Left lung (tissue), 10 donors: ENCODE measurements around the gene ATXN7. TPM values are rescaled to one million over a fixed set of nuclear protein-coding genes. Genes with fewer than 3 reads are reported as not detected.

Experiments used
- ATAC-seq: fragments of 200-7000 bp; cut with Tn5 transposase; one replicate; pipeline ENCODE4 v1.9.1; 2020; ENCODE audit warnings: moderate library complexity
- DNase-seq, 4 donors: peaks; one replicate each; pipeline ENCODE4 v3.0.0-alpha.2; 2013 to 2020
- H3K27ac ChIP-seq, 2 donors: fragments of 200-600 bp; sonication (generic) in 1 of 2; one replicate each; pipeline versions ENCODE4 v1.5.0 to v1.8.0; 2020 to 2021
- H3K27me3 ChIP-seq, 2 donors: fragments of 200-600 bp; sonication (generic) in 1 of 2; one replicate each; pipeline versions ENCODE4 v1.5.0 to v1.8.0; 2020 to 2021
- H3K36me3 ChIP-seq, 2 donors: fragments of 200-600 bp; sonication (generic) in 1 of 2; one replicate each; pipeline versions ENCODE4 v1.5.0 to v1.8.0; 2020 to 2021
- H3K4me1 ChIP-seq, 2 donors: fragments of 200-600 bp; one replicate each; pipeline ENCODE4 v1.8.0; 2021
- H3K4me3 ChIP-seq, 2 donors: fragments of 200-600 bp; sonication (generic) in 1 of 2; one replicate each; pipeline versions ENCODE4 v1.5.0 to v1.8.0; 2020 to 2021; ENCODE audit warnings: mild to moderate bottlenecking in 1 of 2
- H3K9me3 ChIP-seq, 2 donors: fragments of 200-600 bp; sonication (generic) in 1 of 2; one replicate each; pipeline versions ENCODE4 v1.5.0 to v1.8.0; 2020 to 2021
- intact Hi-C, 2 donors: fragments of 100-400 bp; cut with DNase I; formaldehyde crosslinking; loops; one replicate each; pipeline versions ENCODE4 v1.11.2 to v1.14.2; 2022
- polyA plus RNA-seq, 6 donors: library from polyadenylated mRNA; unstranded; fragments of 120-200 nt; gene quantifications; one replicate each; pipeline ENCODE4 v1.2.1, GENCODE V29; 2013; ENCODE audit not compliant: insufficient read length in 6 of 6
- total RNA-seq, 2 donors: library from RNA; stranded (reverse); fragmentation: NEBNext Ultra II Directional; extraction: Animal tissue kit (Norgen Biotek cat#: 25700); gene quantifications; one replicate each; pipeline ENCODE4 v1.2.1, GENCODE V29; 2021
- TF ChIP-seq, protein P1 (sequence below), 2 donors: fragments of 200-600 bp; sonication (generic) in 1 of 2; IDR thresholded peaks; one replicate each; pipeline versions ENCODE4 v1.5.0 to v1.8.0; 2021; ENCODE audit warnings: antibody characterized with exemption in 2 of 2
- donor health status: DM: no; HTN: yes; CAD: no.
- donor health status: DM: no; HTN: no; CAD: no.

Gene ATXN7
- total and polyA plus RNA-seq, 8 donors = 23.4 to 32.5 (median 26.0) TPM

DNA sequence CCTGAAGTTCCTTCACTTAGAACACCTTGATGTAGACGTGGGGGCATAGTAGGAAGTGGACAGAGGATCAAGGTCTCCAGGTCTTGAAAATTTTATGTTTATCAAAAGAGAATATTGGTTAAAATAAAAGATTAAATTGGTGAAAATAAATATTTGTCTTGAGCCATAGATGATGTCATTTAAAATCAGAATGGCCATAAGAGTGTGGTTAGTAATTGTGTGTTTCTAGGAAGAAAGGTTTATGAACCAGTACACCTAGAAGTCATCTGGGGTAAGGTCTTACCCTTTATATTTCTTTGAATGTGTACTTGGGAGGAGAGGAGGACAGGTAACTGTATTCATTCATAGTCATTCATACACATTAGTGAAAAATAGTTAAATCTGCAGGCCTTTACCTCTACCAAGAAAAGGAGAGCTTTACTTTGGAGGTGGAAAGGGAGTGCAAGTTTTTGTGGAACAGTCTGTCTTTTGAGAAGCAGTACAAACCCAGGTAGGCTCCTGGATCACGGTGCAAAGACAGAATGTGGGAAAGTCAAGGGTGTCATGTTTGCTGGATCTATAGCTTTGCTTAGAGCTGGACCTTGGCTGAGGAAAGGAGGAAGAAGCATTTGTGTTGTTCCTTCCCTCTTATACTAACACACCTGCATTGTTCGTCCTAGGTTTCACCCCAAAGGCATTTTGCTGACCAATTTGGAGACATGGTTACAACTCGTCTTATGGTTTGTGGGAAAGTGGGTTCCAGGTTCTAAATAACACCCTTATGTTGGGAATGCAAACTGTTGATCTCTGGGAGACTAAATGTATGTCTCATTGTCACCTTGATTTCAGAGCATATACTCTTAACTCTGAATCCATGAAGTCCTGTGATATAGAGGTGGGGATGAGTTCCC is 42.3 kb downstream of the ATXN7 start:
- Histone ChIP-seq H3K4me1 (peaks cover 4 to 21% of the 10 kb centered on the region in 2 donors), H3K9me3 (no peaks in the 10 kb centered on the region), H3K36me3 (no peaks in the 10 kb centered on the region), H3K27ac (no peak overlapping the region), H3K27me3 (no peaks in the 10 kb centered on the region), H3K4me3 (no peak overlapping the region)
- TF ChIP-seq, protein P1, sequence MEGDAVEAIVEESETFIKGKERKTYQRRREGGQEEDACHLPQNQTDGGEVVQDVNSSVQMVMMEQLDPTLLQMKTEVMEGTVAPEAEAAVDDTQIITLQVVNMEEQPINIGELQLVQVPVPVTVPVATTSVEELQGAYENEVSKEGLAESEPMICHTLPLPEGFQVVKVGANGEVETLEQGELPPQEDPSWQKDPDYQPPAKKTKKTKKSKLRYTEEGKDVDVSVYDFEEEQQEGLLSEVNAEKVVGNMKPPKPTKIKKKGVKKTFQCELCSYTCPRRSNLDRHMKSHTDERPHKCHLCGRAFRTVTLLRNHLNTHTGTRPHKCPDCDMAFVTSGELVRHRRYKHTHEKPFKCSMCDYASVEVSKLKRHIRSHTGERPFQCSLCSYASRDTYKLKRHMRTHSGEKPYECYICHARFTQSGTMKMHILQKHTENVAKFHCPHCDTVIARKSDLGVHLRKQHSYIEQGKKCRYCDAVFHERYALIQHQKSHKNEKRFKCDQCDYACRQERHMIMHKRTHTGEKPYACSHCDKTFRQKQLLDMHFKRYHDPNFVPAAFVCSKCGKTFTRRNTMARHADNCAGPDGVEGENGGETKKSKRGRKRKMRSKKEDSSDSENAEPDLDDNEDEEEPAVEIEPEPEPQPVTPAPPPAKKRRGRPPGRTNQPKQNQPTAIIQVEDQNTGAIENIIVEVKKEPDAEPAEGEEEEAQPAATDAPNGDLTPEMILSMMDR (IDR thresholded peaks at IDR 0.05) = no peak
- intact Hi-C loops = no loop called here
- no peak for ATAC-seq
- no peak for DNase-seq

DNA sequence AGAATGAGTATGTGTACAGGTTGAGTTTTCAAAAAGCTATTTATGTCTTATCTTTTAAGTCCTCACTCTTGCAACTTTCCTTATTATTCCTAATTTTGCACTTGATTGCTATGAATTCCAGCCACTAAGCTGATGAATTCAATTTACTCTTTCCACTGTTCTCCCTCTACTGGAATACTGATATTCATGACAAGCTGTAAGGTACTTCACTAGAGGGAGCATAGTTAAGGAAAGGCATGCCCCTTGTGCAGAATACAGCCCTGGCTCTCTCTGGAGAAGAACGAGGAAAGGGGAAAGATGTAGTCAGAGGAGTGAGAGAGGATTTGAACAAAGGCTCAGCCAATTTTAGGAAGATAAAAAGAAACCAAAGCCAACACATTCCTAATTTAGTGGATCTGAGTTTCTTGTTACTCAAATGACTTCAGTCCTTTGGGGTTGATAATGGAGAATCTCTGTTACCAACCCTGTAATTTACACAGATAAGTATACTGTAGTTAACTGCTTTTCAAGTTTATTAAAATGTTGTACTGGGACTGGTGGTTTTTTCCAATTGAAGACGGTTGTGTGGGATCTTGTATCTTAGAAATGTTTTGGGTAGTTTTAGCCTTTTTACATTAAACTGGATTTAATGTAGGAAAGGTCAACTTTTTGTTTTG is 44.5 kb downstream of the ATXN7 start:
- no peak overlapping the region for H3K4me3 ChIP-seq
- H3K27ac ChIP-seq = no peak overlapping the region
- H3K36me3 ChIP-seq = no peaks in the 10 kb centered on the region
- H3K9me3 ChIP-seq = no peaks in the 10 kb centered on the region
- DNase-seq (no peak), ATAC-seq (no peak)
- H3K4me1 ChIP-seq = peaks cover 11 to 32% of the 10 kb centered on the region in 2 donors
- H3K27me3 ChIP-seq = no peaks in the 10 kb centered on the region
- TF ChIP-seq, protein P1 (IDR thresholded peaks at IDR 0.05) = no peak
- intact Hi-C loops = no loop called here

DNA sequence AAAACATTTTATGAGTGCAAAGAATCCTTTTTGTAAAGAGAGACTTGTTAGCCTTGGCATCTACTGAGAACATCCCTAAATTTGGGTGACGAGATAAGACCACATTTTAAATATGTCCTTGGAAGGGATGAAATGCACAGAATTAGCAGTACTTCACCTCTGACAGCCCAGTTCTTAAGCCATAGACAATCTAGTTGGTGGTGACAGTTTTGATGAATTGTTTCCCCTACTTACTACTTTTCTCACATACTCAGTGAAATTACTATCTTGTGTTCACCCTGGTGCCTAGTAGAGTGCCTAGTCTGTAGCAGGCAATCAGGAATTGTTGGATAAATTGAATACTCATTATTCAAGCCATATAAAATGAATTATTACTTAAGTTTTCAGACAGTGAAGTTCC is 45.1 kb downstream of the ATXN7 start:
- DNase-seq = no peak
- H3K4me3 ChIP-seq = no peak overlapping the region
- intact Hi-C loops = no loop called here
- H3K4me1 ChIP-seq = peaks cover 14 to 37% of the 10 kb centered on the region in 2 donors
- TF ChIP-seq, protein P1 (IDR thresholded peaks at IDR 0.05) = no peak
- H3K36me3 ChIP-seq = no peaks in the 10 kb centered on the region
- H3K27ac ChIP-seq = no peak overlapping the region
- H3K9me3 ChIP-seq = no peaks in the 10 kb centered on the region
- no peaks in the 10 kb centered on the region for H3K27me3 ChIP-seq
- no peak for ATAC-seq

DNA sequence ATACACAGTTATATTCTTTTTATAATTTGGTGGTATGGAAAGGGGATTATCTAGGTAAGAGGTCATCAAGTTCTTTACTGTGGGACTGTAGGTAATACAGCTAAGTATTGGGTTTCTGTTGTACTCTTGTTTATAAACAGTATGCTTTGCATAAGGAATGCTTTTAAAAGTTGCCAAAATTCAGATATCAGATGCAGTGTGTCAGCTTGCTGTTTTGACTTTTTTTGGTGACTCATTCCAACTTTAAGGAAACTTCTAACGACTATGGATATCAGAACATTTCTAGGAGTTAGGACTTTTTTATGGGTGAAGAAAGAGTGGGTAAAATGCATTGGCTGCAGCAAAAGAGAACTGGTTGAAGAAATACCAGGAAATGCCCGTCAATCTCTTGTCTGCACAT is 45.8 kb downstream of the ATXN7 start:
- H3K9me3 ChIP-seq = no peaks in the 10 kb centered on the region
- peak in 1 of 4 donors; percentile 43 for DNase-seq
- H3K27me3 ChIP-seq = no peaks in the 10 kb centered on the region
- intact Hi-C loops = no loop called here
- no peaks in the 10 kb centered on the region for H3K36me3 ChIP-seq
- TF ChIP-seq, protein P1 (IDR thresholded peaks at IDR 0.05) = no peak
- no peak overlapping the region for H3K27ac ChIP-seq
- peaks cover 14 to 44% of the 10 kb centered on the region in 2 donors for H3K4me1 ChIP-seq
- no peak overlapping the region for H3K4me3 ChIP-seq
- no peak for ATAC-seq

DNA sequence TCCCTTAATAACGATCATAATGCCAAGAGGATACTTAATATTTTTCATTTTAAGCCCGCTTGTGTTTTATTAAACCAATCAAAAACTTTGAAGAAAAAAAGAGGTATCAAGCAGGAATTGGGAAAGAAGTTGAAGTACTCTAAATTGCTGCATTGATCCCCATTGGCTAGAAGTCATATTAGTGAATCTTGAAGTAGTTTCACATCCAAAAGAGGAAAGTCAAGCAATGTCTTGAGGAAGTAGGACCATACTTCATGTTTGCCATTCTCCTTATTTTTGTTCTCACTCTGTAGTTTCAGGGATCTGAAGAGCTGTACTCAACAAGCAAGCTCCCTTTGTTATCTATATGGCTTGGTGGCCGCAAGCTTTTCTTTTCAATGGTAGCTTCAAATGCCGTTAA is 46.3 kb downstream of the ATXN7 start:
- H3K9me3 ChIP-seq = no peaks in the 10 kb centered on the region
- peaks cover 14 to 49% of the 10 kb centered on the region in 2 donors for H3K4me1 ChIP-seq
- H3K27ac ChIP-seq = peak overlapping the region in 1 of 2 donors; percentile 99
- DNase-seq = no peak
- TF ChIP-seq, protein P1 (IDR thresholded peaks at IDR 0.05) = no peak
- ATAC-seq = no peak
- H3K27me3 ChIP-seq = no peaks in the 10 kb centered on the region
- H3K36me3 ChIP-seq = peaks cover 0 to 5% of the 10 kb centered on the region in 2 donors
- H3K4me3 ChIP-seq = no peak overlapping the region
- intact Hi-C loops = no loop called here
